Upper lobe of right lung (tissue), 1 donor: Measurements from ENCODE around the gene STH. TPM values are rescaled to one million over a fixed set of nuclear protein-coding genes. Genes with fewer than 3 reads are reported as not detected.

ENCODE experiments used
- ATAC-seq: fragments of 200-7000 bp; cut with Tn5 transposase; one replicate; pipeline ENCODE4 v1.9.1; 2020; ENCODE audit warnings: mild to moderate bottlenecking, moderate library complexity
- DNase-seq: peaks from one replicate; pipeline ENCODE4 v3.0.0-alpha.2; 2020
- H3K27ac ChIP-seq: fragments of 200-600 bp; one replicate; pipeline ENCODE4 v1.8.0; 2022
- H3K27me3 ChIP-seq: fragments of 200-600 bp; one replicate; pipeline ENCODE4 v1.8.0; 2022; ENCODE audit warnings: mild to moderate bottlenecking
- H3K36me3 ChIP-seq: fragments of 200-600 bp; one replicate; pipeline ENCODE4 v1.8.0; 2022
- H3K4me1 ChIP-seq: fragments of 200-600 bp; one replicate; pipeline ENCODE4 v1.8.0; 2022
- H3K4me3 ChIP-seq: fragments of 200-600 bp; one replicate; pipeline ENCODE4 v1.8.0; 2022; ENCODE audit warnings: mild to moderate bottlenecking
- H3K9me3 ChIP-seq: fragments of 200-600 bp; one replicate; pipeline ENCODE4 v1.8.0; 2022
- intact Hi-C: fragments of 100-400 bp; cut with DNase I; formaldehyde crosslinking; loops from one replicate; pipeline ENCODE4 v1.11.0; 2022
- total RNA-seq: library from RNA; stranded (reverse); fragmentation: NEBNext Ultra II Directional; extraction: Animal tissue kit (Norgen Biotek cat#: 25700); gene quantifications from one replicate; pipeline ENCODE4 v1.2.1, GENCODE V29; 2021
- TF ChIP-seq, protein P1 (sequence below): fragments of 200-600 bp; IDR thresholded peaks from one replicate; pipeline ENCODE4 v1.8.0; 2022; ENCODE audit warnings: antibody characterized with exemption
- donor health status: DM: no; HTN: yes; CAD: no; lungs with severe emphysema.

The STH gene
- total RNA-seq, 1 donor from 2014 or later, result not detected

DNA sequence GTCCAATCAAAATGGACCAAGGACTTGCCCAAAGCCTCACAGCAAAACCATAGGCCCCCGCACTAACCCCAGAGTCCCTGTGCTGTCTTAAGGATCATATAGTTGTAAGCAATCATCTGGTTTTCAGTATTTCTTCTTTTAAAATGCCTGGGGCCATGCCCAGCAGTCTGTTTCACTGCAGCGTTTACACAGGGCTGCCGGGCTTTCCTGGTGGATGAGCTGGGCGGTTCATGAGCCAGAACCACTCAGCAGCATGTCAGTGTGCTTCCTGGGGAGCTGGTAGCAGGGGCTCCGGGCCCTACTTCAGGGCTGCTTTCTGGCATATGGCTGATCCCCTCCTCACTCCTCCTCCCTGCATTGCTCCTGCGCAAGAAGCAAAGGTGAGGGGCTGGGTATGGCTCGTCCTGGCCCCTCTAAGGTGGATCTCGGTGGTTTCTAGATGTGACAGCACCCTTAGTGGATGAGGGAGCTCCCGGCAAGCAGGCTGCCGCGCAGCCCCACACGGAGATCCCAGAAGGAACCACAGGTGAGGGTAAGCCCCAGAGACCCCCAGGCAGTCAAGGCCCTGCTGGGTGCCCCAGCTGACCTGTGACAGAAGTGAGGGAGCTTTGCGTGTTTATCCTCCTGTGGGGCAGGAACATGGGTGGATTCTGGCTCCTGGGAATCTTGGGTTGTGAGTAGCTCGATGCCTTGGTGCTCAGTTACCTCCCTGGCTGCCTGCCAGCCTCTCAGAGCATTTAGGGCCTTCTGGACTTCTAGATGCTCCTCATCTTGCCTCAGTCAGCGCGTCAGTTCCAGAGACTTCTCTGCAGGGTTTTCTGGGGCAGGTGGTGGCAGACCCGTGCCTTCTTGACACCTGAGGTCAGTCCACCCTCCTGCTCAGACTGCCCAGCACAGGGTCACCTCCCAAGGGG is 24.8 kb upstream of the STH start:
- Histone ChIP-seq H3K9me3 (no peaks in the 10 kb centered on the region), H3K27me3 (no peaks in the 10 kb centered on the region), H3K4me1 (no peaks in the 10 kb centered on the region), H3K36me3 (no peaks in the 10 kb centered on the region), H3K27ac (no peak overlapping the region), H3K4me3 (no peak overlapping the region)
- intact Hi-C loops, result no loop called here
- ATAC-seq, result peak; percentile 8
- DNase-seq, result no peak
- TF ChIP-seq, protein P1, sequence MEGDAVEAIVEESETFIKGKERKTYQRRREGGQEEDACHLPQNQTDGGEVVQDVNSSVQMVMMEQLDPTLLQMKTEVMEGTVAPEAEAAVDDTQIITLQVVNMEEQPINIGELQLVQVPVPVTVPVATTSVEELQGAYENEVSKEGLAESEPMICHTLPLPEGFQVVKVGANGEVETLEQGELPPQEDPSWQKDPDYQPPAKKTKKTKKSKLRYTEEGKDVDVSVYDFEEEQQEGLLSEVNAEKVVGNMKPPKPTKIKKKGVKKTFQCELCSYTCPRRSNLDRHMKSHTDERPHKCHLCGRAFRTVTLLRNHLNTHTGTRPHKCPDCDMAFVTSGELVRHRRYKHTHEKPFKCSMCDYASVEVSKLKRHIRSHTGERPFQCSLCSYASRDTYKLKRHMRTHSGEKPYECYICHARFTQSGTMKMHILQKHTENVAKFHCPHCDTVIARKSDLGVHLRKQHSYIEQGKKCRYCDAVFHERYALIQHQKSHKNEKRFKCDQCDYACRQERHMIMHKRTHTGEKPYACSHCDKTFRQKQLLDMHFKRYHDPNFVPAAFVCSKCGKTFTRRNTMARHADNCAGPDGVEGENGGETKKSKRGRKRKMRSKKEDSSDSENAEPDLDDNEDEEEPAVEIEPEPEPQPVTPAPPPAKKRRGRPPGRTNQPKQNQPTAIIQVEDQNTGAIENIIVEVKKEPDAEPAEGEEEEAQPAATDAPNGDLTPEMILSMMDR, result no peak

- DNase-seq, result no peak
- Histone ChIP-seq H3K4me3 (no peak overlapping the region), H3K9me3 (no peaks in the 10 kb centered on the region), H3K36me3 (no peaks in the 10 kb centered on the region), H3K27ac (no peak overlapping the region), H3K4me1 (no peaks in the 10 kb centered on the region), H3K27me3 (no peaks in the 10 kb centered on the region)
- intact Hi-C loops, result no loop called here
- TF ChIP-seq, protein P1, result no peak
- no peak for ATAC-seq
Observed at GRCh38 chr17:45974916-45975630, 24.0 kb upstream of the STH start.

DNA sequence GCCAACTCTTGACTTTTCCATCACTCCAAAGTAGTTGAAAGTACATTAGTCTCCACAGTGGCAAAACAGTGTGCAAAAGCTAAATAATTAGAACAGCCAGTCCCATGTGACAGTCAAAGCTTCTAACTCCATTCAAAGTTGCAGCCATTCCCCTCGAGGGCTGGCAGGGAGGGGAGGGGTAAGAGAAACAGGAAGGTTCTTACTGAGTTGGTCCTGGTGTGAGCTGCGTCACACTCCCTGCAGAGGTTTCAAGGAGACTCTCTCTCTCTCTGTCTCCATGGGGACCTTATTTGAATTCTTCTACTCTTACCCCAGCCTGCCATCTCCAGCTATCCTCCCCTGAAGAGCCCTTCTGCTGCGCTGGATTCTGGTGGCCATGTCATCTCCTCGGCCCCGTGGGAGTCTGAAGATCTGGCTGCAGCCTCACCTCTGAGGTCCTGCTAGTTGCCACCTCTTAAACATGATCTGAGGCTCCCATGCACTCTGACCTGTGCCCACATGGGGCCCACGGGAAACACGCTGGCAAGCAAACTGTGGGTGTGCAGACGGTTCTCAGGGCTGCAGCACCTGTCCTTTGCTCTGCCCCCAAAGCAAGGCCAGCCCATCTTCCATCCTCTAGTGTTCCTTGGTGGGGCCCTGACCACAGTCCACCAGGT is 23.3 kb upstream of the STH start:
- no peaks in the 10 kb centered on the region for H3K36me3 ChIP-seq
- DNase-seq (no peak), ATAC-seq (no peak)
- H3K4me3 ChIP-seq, result no peak overlapping the region
- no peaks in the 10 kb centered on the region for H3K9me3 ChIP-seq
- no peaks in the 10 kb centered on the region for H3K4me1 ChIP-seq
- TF ChIP-seq, protein P1, result no peak
- H3K27me3 ChIP-seq, result no peaks in the 10 kb centered on the region
- H3K27ac ChIP-seq, result no peak overlapping the region
- intact Hi-C loops, result no loop called here

- H3K4me3 ChIP-seq, result no peak overlapping the region
- no peaks in the 10 kb centered on the region for H3K4me1 ChIP-seq
- intact Hi-C loops, result no loop called here
- H3K36me3 ChIP-seq, result no peaks in the 10 kb centered on the region
- DNase-seq, result no peak
- H3K9me3 ChIP-seq, result no peaks in the 10 kb centered on the region
- TF ChIP-seq, protein P1, result no peak
- H3K27me3 ChIP-seq, result no peaks in the 10 kb centered on the region
- no peak overlapping the region for H3K27ac ChIP-seq
- ATAC-seq, result no peak
Observed at GRCh38 chr17:45976391-45976754, 22.7 kb upstream of the STH start.

DNA sequence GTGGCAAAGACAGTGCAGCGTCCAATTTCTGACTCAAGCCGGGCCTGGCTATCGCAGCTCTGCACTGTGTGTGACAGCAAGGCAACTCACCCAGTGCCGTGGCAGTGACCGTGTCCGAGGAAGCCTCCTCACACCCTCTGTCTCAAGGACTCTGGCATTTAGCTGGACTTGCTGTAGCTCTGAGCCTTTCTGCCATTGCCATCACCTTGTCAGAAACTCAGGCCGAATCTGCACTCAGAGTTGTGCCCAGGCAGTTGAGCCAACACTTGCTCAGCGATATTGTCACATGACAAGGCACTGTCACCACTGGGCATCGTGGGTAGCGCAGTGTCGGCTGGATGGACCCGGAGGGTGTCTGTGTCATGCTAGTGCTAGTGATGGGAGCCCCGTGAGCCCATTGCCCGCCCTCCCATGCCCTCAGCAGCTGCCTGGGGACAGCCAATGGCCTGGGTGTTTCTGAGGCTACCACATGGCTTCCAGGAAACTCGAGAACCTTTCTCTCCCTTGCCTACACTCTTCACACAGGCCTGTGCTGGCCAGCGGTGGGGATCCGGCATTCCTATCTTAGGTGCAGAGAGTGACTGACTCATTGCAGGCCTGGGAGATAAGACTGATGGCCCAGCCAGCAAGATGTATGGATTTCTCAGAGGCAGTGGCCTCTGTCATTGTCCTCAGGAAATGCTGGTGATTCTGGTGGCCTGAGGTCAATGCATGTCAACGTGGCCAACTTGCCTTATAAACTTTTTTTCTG is 22.1 kb upstream of the STH start:
- Histone ChIP-seq H3K27ac (no peak overlapping the region), H3K27me3 (no peaks in the 10 kb centered on the region), H3K36me3 (no peaks in the 10 kb centered on the region), H3K9me3 (no peaks in the 10 kb centered on the region), H3K4me1 (no peaks in the 10 kb centered on the region), H3K4me3 (no peak overlapping the region)
- TF ChIP-seq, protein P1, result no peak
- no peak for DNase-seq
- ATAC-seq, result no peak
- intact Hi-C loops, result no loop called here
